Limb (tissue), 2 donors: ENCODE measurements around the gene LARP1.
"Not testable (repeated sequence)": the region's sequence is repeated elsewhere in the genome, so short reads cannot be mapped to it uniquely, and the experiment has no call there.

Source experiments
- DNase-seq, 2 donors: peaks; one replicate each; pipeline ENCODE4 v3.0.0-alpha.2; 2016; ENCODE audit errors: extremely low spot score in 2 of 2

Gene LARP1

DNA sequence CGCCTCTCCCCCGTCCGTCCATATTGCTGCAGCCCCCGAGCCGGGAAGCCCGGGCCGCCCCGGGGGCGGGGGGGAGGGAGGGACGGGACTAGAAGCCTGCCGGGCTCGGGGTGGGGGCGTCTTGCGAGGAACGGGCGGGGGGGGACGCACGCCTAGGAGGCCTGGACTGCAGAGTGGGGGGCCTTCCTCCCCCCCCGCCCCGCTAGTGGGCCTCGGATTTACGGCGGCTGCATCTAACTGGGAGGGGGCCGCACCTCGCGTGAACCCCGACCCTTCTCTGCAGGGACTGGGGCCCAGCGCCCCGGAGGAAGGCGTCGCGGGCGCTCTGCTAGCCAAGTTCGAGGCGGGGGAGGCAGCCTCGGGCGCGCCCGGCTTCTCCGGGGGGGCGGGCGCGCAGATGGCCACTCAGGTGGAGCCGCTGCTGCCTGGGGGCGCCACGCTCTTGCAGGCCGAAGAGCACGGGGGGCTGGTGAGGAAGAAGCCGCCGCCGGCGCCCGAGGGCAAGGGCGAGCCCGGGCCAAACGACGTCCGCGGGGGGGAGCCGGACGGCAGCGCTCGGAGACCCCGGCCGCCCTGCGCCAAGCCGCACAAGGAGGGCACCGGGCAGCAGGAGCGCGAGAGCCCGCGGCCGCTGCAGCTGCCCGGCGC, at the start of gene LARP1:
Gene LARP1, plus strand, starts transcription at position 17 of the 648 bp plus-strand sequence. Its CDS starts 381 bp downstream, at position 398.
- no peak for DNase-seq

GRCh38 chr5:154706416-154706815, 48.8 kb upstream of the LARP1 start:
- DNase-seq = no peak

DNA sequence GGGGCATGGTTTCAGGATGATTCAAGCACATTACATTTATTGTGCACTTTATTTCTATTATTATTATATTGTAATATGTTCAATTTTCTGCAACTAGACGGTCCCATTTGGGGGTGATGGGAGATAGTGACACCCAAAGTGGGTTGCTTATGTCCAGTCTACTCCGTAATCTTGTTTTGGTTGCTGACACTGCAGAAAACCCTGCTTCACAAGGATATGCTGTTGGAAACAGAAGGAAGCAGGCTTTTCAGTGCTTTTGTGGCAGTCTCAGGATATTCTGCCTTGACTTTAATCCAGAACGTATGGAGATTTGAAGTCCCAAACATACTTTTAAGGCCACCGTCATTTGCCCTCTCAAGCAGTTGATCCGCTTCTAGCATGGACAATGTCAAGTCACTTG, 47.5 kb upstream of the LARP1 start:
- no peak for DNase-seq

DNA sequence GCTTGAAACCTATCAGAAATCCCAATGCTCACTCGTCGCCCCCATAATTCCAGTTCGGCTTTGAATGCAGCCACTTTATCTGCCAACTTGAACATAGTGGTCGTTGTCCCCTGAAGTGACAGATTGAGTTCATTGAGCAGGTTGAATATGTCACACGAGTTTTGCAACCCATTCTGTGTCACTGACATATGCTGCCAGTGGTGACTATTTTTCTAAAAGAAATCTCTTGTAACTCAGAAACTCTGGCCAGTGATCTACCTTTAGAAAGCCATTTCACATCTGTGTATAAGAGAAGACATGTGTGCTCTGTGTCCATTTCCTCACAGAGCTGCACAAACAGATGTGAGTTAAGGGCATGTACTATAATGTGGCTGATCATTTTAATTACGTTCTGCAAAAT, 47.0 kb upstream of the LARP1 start:
- no peak for DNase-seq

DNA sequence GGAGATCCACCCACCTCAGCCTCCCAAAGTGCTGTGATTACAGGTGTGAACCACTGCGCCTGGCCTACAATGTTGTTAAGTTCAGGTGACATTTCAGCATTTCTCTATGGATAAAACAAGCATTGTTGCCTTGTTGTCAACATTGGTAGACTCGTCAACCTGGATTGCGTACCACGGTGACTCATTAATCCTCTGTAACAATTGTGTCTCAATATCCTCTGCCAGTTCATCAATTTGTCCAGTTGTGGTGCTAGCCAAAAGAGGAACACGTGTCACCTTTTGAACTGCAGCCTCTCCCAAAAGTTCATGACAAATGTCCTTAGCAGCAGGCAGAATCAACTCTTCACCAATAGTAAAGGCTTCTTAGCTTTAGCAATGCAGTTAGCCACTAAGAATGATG, 46.3 kb upstream of the LARP1 start:
- no peak for DNase-seq

DNA sequence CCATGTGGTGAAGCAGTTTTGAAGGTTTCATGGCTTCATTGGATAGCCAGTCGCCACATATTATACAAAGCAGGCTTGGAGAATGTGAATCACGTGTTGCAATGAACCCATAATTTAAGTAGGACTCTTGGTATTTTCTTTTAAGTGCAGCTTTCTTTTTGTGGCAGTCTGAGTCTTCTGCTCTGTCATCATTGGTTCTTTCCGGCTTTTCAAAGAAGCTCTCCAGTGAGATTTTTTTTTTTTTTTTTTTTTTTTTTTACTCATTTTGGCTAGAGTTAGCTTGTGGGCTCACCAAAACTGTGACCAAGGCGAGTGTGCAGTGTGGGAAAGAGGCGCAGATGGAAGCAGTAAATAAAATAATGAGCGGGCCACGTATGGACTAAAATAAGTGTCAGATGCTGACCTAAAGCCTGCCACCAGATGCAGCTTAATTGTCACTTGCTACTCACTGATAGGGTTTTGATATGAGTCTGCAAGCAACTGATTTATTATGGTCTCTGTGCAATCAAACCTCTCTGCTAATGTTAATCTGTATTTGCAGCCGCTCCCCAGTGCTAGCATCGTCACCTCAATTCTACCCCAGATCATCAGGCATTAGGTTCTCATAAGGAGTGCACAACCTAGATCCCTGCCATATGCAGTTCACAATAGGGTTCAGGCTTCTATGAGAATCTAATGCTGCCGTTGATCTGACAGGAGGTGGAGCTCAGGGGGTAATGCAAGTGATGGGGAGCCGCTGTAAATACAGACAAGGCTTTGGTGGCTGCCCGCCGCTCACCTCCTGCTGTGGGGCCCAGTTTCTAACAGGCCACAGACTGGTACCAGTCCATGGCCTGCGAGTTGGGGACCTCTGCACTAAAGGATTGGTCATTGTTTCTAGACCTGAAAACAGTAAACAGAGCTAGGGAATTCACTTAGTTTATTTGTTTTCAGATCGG, 45.5 kb upstream of the LARP1 start:
- no peak for DNase-seq

DNA sequence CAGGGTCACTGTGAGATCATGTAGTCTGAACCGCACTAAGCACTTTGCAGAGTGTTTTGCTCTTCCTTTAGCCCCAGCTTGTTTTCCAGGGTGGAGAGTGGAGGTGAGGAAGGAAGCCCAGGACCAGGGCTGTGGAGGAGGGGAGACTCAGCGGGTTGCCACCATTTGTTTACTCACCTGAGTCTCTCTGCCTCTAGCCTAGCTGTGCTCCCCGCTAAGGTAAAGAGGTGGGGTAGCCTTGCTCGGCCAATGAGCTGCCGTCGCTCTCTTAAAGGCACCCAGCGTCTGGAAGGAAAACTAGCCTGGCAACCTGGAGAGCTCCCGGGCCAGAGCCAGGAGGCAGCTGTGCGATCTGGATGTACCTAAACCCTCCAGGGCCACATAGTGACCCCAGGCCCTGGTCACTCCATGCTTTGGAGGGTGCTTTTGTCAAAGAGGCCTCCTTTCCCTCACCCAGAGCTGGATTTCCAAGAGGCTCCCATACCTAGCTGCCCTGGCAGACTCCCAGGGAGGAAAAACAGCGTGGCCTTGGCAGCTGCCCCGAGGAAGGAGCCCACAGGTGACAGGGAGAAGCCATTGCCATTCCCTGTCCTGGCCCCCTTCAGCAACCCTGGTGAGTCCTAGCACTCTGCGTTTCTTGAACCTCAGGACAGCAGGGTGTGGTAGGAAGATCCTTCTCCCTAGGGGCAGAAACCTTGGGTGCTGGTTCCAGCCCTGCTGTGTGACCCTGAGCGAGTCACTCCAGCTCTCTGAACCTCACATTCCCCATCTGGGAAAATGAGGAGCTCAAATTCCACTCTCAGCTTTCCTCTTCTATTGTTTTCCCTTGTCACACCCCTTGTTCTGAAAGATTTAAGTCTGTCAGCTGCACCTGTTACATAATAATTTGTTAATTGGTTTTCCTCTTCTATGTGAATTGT, 42.4 kb upstream of the LARP1 start:
- DNase-seq = no peak

DNA sequence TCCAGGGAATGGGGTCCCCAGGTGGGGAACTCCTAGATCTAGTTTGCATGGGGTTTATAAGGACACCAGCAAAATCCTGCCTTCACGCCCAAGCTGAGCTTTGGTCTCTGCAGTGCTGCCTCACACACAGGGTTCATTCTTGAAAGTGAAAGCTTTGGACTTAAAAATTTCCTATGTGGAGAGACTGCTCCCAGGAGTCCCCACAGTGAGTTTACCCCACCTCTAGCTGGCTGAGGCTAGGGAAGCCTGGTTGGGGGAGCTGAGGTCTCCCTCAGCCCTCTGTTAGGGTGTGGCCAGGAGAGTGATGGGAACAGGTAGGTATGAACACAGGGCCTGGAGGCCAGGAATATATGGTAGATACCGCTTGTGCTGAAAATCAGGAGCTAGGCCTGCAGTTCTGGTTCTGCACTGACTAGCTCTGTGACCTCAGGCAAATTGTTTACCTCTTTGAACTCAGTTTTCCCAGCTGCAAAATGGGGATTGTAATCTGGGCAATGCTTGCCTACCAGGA, 41.5 kb upstream of the LARP1 start:
- DNase-seq = no peak

GRCh38 chr5:154714266-154714986, 40.8 kb upstream of the LARP1 start:
- DNase-seq = no peak

DNA sequence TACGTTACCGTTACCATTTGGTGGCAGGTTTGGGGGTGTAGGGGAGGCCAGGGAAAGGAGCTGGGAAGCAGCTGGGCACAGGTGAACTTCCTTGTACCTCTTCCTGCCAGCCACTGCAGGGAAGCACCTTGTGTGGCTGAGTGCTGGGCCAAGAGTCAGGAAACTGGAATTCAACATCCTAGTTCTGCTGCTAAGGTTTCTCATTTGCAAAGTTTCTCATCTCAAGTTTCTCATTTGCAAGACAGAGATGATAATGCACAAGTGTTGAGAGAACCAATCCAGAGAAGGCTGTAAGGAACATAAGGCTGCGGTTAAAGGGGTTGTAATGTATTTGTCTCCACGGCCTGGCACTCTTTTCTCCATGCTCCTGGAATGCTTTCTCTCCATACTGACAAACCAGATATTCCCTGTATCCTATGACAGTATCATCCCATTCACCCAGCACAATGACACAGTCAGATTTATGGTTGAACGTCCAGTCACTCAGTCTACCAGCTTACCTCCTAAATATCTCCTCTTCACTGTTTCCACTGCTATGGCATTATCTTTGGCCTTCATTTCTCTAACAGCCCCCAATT, 33.6 kb upstream of the LARP1 start:
- no peak for DNase-seq

DNA sequence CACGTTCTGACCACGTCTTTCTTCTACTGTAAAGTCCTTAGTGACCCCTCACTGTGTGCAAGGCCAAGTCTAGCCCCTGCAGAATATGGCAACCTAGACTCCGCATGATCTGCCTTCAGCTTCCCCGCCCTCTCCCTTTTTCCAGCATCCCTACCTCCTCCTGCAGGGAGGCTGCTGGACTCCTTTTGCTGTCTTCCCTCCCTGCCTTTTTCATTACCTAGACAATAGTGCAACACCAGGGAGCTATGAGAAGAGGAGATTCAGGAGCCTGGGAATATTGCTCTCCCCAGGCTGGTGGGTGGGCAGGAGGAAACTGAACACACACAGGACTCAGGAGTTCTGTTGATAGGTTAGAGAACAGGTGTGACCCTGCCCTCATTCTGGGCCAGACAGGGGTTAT, 33.1 kb upstream of the LARP1 start:
- DNase-seq = no peak

DNA sequence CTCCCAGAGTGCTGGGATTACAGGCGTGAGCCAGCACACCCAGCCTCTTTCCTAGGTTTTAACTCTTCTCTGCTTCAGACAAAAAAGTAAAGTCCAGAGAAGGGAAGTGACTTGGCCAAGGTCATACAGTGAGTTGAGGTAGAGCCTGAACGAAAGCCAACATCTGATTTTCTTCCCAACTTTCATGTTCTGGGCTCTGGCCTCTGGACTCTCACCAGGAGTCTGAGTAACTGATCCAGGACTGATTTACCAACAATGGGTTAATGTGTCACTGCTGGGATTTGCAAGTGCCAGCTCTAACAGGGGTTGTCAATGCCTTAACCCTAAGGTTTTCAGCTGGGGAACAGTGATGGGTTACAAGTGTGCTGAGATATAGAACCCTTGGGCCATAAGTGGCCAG, 32.2 kb upstream of the LARP1 start:
- no peak for DNase-seq

- no peak for DNase-seq
Measured at GRCh38 chr5:154723740-154724505, 31.3 kb upstream of the LARP1 start.

- DNase-seq = no peak
Measured at GRCh38 chr5:154727361-154727760, 27.8 kb upstream of the LARP1 start.

GRCh38 chr5:154728939-154729588, 26.1 kb upstream of the LARP1 start:
- no peak for DNase-seq

- DNase-seq = no peak
Measured at GRCh38 chr5:154729613-154730012, 25.6 kb upstream of the LARP1 start.

DNA sequence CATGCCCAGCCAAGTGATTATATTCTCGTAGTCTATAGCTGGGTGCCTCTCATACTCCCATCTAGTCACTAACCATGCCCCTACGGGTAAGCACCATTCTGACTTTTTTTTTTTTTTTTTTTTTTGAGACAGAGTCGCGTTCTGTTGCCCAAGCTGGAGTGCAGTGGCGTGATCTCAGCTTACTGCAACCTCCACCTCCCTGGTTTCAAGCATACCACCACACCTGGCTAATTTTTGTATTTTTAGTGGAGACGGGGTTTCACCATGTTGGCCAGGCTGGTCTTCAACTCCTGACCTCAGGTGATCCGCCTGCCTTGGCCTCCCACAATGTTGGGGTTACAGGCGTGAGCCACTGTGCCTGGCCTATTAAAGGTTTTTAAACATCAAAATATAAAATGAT, 24.4 kb upstream of the LARP1 start:
- DNase-seq = not testable (repeated sequence)

DNA sequence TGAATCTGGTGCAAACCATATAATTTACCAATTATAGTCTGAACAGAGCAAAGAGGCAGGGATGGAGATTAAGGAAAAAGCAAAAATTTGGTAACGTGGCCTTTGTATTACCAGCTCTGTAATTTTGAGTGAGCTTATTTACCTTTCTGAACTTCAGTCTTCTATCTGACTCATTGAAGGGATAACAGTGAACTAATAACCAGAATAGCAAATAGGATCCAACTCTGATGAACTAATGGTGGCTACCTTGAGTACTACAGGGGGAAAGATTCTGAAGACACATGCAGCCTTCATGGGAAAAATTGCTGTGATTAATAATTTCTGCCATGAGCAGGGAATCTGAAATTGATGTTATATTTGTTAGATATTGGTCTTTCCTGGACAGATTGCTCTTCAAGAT, 23.0 kb upstream of the LARP1 start:
- no peak for DNase-seq
